ENCODE measurements around the gene PDZD7.

GRCh38 chr10:101008823-101009423 lies 22.0 kb downstream of the PDZD7 start:
- TF ChIP-seq EZH2 (IDR thresholded peaks at IDR 0.05; ENCODE audit: borderline replicate concordance, insufficient read depth, low read length, poor library complexity, severe bottlenecking): no peak
- no peak for TF ChIP-seq CTCF (IDR thresholded peaks at IDR 0.05; ENCODE audit: poor library complexity, severe bottlenecking)
- TF ChIP-seq EP300 (conservative IDR thresholded peaks at IDR 0.05; ENCODE audit: poor library complexity, severe bottlenecking): no peak
- no peak for TF ChIP-seq SMC3 (conservative IDR thresholded peaks at IDR 0.05; ENCODE audit: poor library complexity)
- no peak for TF ChIP-seq TAF1 (IDR thresholded peaks at IDR 0.05; ENCODE audit: low read depth)
- TF ChIP-seq REST (IDR thresholded peaks at IDR 0.05; ENCODE audit: borderline replicate concordance): no peak
- no peak for TF ChIP-seq MXI1 (conservative IDR thresholded peaks at IDR 0.05; ENCODE audit: poor library complexity, severe bottlenecking)
- TF ChIP-seq POLR2AphosphoS5 (IDR thresholded peaks at IDR 0.05): no peak

Data from neural cell (in vitro differentiated cells).